Adrenal gland (tissue), 5 donors: ENCODE results near the gene STX2.

Experiments used
- CTCF ChIP-seq, 6 experiments: fragments of 450-650 bp in 4 of 6; fragments of 200-600 bp in 2 of 6; sonication (generic) in 1 of 6; IDR thresholded peaks; 1 replicate in 5 of 6; 2 replicates in 1 of 6; pipeline versions ENCODE4 v1.5.1 to v1.8.0; 2016 to 2021; ENCODE audit warnings: antibody characterized with exemption in 6 of 6, mild to moderate bottlenecking in 2 of 6, moderate library complexity in 1 of 6
- POLR2A ChIP-seq, 2 donors: fragments of 450-650 bp; IDR thresholded peaks; one replicate each; pipeline ENCODE4 v1.6.1; 2017; ENCODE audit warnings: antibody characterized with exemption in 2 of 2, mild to moderate bottlenecking in 2 of 2, moderate library complexity in 1 of 2
- donor health status: DM: no; HTN: no; CAD: no.

GRCh38 chr12:130778776-130779175, 60.3 kb downstream of the STX2 start:
- TF ChIP-seq POLR2A (IDR thresholded peaks at IDR 0.05) (no peak), CTCF (IDR thresholded peaks at IDR 0.05) (no peak)
